Left colon (tissue), 2 donors: ENCODE measurements around the gene IPO5. TPM values are rescaled to one million over a fixed set of nuclear protein-coding genes. Genes with fewer than 3 reads are reported as not detected.

Source experiments
- total RNA-seq, 2 donors: library from RNA; stranded (reverse); fragmentation: NEBNext Ultra II Directional; extraction: Animal tissue kit (Norgen Biotek cat#: 25700); gene quantifications; one replicate each; pipeline ENCODE4 v1.2.1, GENCODE V29; 2021
- donor health status: DM: no; HTN: no; CAD: no.
- donor health status: DM: yes; HTN: yes; CAD: no.

IPO5 gene
- total RNA-seq, 2 donors from 2014 or later, result 48.9 to 59.7 TPM

Other genes starting within 250 kb of the IPO5 start
- gene FARP1, start 189.4 kb downstream of the IPO5 start, total RNA-seq, result 10 to 100 TPM; 38.8 to 50.3 TPM
- gene RNF113B, start 223.6 kb downstream of the IPO5 start, total RNA-seq, result not detected